ENCODE data around the gene MEGF6. TPM values are rescaled to one million over a fixed set of nuclear protein-coding genes. Genes with fewer than 3 reads are reported as not detected.

Gene MEGF6
- total RNA-seq, 1 donor from 2014 or later: 1.3 TPM

DNA sequence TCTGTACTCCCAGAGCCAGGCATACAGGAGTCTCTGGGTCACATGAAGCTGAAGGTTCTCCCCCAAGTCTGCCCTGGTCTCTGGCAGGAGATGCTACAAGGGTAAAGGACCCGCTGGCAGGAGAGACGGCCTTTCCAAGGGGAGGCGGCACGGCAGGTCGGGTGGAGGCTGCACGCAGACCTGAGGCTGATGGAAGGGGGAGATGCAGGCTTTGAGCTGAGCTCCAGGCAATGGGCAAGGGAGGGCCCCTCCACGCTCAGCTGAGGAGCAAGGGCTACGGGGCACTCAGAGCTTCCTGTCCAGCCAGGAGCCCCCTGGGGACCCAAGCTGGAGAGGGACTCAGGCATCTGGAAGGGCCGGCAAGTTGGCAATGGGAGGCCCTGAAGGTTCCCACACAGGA is 50.3 kb downstream of the MEGF6 start:
- no peak for TF ChIP-seq CTCF (IDR thresholded peaks at IDR 0.05; ENCODE audit: insufficient read depth, low read length, severe bottlenecking)
- Histone ChIP-seq H3K27me3 (ENCODE audit: control insufficient read depth, insufficient read depth, low read length) (peaks cover 5% of the 10 kb centered on the region), H3K4me3 (ENCODE audit: low read depth, low read length) (no peak overlapping the region), H3K36me3 (ENCODE audit: control insufficient read depth, insufficient read depth, low read length) (no peaks in the 10 kb centered on the region)
- DNase-seq (ENCODE audit: low read depth) (no peak), FAIRE-seq (no peak)

DNA sequence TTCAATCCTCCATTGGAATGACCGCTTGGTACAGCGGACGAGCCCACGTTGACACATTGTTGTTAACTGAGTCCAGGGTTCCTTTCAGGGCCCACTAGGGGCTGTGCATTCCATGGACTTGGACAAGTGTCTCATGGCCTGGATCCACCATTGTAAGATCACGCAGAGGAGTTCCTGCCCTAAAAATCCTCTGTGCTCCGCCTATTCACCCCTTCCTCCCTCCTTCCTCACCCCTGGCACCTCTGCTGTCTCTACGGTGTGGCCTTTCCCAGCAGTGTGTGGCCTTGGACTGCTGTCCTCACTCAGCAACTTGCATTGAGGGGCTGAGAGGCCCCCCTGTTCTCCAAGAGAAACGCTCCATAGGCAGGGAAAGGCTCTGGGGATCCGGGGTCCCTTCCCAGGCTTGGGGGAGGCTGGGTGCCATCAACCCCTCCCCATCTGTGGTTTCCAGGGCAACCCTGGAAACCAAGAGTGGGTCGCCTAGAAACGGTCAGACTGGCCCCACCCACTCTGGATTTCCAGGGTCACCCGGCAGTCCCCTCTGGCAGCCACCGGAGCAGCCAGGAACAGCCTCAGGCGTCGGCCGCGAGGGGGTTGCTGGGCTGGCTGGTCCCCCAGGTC is 50.9 kb downstream of the MEGF6 start:
- FAIRE-seq (no peak), DNase-seq (ENCODE audit: low read depth) (no peak)
- TF ChIP-seq CTCF (IDR thresholded peaks at IDR 0.05; ENCODE audit: insufficient read depth, low read length, severe bottlenecking): no peak
- H3K27me3 ChIP-seq (ENCODE audit: control insufficient read depth, insufficient read depth, low read length): peaks cover 5% of the 10 kb centered on the region
- no peak overlapping the region for H3K4me3 ChIP-seq (ENCODE audit: low read depth, low read length)
- no peaks in the 10 kb centered on the region for H3K36me3 ChIP-seq (ENCODE audit: control insufficient read depth, insufficient read depth, low read length)

- FAIRE-seq (peak; percentile 55), DNase-seq (ENCODE audit: low read depth) (no peak)
- TF ChIP-seq CTCF (IDR thresholded peaks at IDR 0.05; ENCODE audit: insufficient read depth, low read length, severe bottlenecking): no peak
- H3K36me3 ChIP-seq (ENCODE audit: control insufficient read depth, insufficient read depth, low read length): no peaks in the 10 kb centered on the region
- H3K4me3 ChIP-seq (ENCODE audit: low read depth, low read length): no peak overlapping the region
- peaks cover 3% of the 10 kb centered on the region for H3K27me3 ChIP-seq (ENCODE audit: control insufficient read depth, insufficient read depth, low read length)
These were observed 53.1 kb downstream of the MEGF6 start for GRCh38 chr1:3558036-3558726.

GRCh38 chr1:3557366-3557765 is 53.9 kb downstream of the MEGF6 start:
- Histone ChIP-seq H3K27me3 (ENCODE audit: control insufficient read depth, insufficient read depth, low read length) (peaks cover 3% of the 10 kb centered on the region), H3K36me3 (ENCODE audit: control insufficient read depth, insufficient read depth, low read length) (no peaks in the 10 kb centered on the region), H3K4me3 (ENCODE audit: low read depth, low read length) (no peak overlapping the region)
- FAIRE-seq (no peak), DNase-seq (ENCODE audit: low read depth) (no peak)
- TF ChIP-seq CTCF (IDR thresholded peaks at IDR 0.05; ENCODE audit: insufficient read depth, low read length, severe bottlenecking): no peak

- FAIRE-seq: no peak
- no peak for DNase-seq (ENCODE audit: low read depth)
- H3K36me3 ChIP-seq (ENCODE audit: control insufficient read depth, insufficient read depth, low read length): no peaks in the 10 kb centered on the region
- peaks cover 4% of the 10 kb centered on the region for H3K27me3 ChIP-seq (ENCODE audit: control insufficient read depth, insufficient read depth, low read length)
- no peak overlapping the region for H3K4me3 ChIP-seq (ENCODE audit: low read depth, low read length)
- TF ChIP-seq CTCF (IDR thresholded peaks at IDR 0.05; ENCODE audit: insufficient read depth, low read length, severe bottlenecking): no peak
These were observed 55.0 kb downstream of the MEGF6 start for GRCh38 chr1:3556336-3556735.
